ENCODE measurements around the gene TMEM266. TPM values are rescaled to one million over a fixed set of nuclear protein-coding genes. Genes with fewer than 3 reads are reported as not detected.
A peak's percentile ranks its signal among the peaks of the same experiment; 100 is the strongest.

The TMEM266 gene
- total RNA-seq, 4 donors from 2014 or later: 0.19 to 0.72 (median 0.38) TPM; not detected in 1

GRCh38 chr15:76208786-76209424, 149.1 kb downstream of the TMEM266 start:
- TF ChIP-seq CTCF (IDR thresholded peaks at IDR 0.05): no peak
- no peak for ATAC-seq (ENCODE audit: low FRiP score)
- no peak for DNase-seq (ENCODE audit: low spot score)

DNA sequence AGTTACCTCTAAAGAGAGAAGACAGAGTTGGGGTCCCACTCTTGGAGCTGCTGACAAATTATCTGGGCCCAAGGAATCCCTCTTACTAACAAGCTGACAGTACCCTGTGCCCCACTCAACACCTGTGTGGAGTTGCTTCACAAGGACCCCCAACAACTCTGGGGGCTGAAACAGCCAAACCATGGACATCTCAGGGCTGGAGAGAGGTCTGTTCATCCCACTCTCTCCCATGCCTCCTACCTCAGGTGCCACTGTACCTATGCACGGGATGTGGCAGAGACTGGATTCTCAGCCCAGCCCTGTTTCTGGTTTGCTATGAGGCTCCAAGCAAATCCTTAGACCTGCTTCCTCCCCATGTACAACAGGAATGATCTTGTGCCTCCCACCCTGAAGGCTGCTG, 149.7 kb downstream of the TMEM266 start:
- DNase-seq (ENCODE audit: low spot score): no peak
- TF ChIP-seq CTCF (IDR thresholded peaks at IDR 0.05): no peak
- ATAC-seq (ENCODE audit: low FRiP score): no peak

GRCh38 chr15:76209942-76210341, 150.2 kb downstream of the TMEM266 start:
- no peak for DNase-seq (ENCODE audit: low spot score)
- peak; percentile 44 for ATAC-seq (ENCODE audit: low FRiP score)
- no peak for TF ChIP-seq CTCF (IDR thresholded peaks at IDR 0.05)

GRCh38 chr15:76215634-76216033, 155.8 kb downstream of the TMEM266 start:
- no peak for TF ChIP-seq CTCF (IDR thresholded peaks at IDR 0.05)
- no peak for ATAC-seq (ENCODE audit: low FRiP score)
- DNase-seq (ENCODE audit: low spot score): no peak

DNA sequence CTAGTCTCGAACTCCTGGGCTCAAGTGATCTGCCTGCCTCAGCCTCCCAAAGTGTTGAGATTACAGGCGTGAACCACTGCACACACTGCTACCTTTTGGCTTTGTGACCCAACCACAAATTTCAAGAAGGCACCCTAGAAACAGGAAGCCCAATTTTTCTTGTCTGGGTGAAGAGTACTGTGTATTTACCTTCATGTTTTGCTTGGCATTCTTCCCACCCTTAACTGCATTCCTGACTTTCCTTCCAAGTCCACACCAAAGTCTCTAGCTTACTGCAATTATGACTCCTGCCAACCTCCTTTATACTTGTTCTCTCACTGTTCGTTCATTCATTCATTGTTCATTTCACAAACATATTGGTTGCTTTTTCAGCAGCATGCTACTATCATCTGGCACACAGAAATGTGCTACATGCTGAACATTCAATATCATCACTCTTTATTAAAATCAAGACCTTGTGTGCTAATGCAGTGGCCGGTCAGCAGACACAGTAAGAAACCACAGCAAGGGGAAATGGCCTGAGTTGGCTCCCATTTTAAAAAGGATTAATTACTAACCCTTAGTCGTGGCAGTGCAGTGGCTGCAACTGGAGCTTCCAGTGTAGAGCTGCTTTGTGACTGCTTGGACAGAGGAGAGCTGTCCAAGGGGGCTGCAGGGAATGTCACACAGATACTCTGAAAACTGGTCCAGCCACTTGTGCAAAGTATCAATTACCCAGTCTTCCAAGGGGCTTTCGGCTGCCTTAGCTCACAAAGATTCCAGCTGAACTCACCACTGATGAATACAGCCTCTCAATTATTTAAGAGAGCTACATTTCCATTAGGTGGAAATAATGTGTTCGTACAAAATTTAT, 157.5 kb downstream of the TMEM266 start:
- TF ChIP-seq CTCF (IDR thresholded peaks at IDR 0.05): no peak
- DNase-seq (ENCODE audit: low spot score) (no peak), ATAC-seq (ENCODE audit: low FRiP score) (no peak)

DNA sequence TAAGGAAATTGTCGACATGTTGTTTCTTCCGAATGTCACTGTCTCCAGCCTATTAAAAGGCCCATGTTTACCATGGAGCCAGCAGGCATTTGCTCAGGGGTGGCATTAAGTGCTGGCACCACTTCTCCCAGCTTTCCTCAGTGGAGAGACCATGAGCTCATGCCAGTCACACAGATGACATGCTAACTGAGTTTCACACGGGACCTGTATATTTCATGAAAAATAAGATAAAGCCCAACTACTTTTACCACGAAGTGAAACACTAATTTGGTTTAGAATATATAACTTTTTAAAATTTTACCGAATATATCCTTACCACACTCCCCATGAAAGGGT, 158.1 kb downstream of the TMEM266 start:
- DNase-seq (ENCODE audit: low spot score) (no peak), ATAC-seq (ENCODE audit: low FRiP score) (no peak)
- no peak for TF ChIP-seq CTCF (IDR thresholded peaks at IDR 0.05)

Data from omental fat pad (tissue), 4 donors.